ENCODE data around the gene NES. TPM values are rescaled to one million over a fixed set of nuclear protein-coding genes. Genes with fewer than 3 reads are reported as not detected.
A peak's percentile ranks its signal among the peaks of the same experiment; 100 is the strongest.

The NES gene
- polyA plus RNA-seq, 1 of the 3 experiments (the other 2 are of a cell fraction): 15.8 TPM

DNA sequence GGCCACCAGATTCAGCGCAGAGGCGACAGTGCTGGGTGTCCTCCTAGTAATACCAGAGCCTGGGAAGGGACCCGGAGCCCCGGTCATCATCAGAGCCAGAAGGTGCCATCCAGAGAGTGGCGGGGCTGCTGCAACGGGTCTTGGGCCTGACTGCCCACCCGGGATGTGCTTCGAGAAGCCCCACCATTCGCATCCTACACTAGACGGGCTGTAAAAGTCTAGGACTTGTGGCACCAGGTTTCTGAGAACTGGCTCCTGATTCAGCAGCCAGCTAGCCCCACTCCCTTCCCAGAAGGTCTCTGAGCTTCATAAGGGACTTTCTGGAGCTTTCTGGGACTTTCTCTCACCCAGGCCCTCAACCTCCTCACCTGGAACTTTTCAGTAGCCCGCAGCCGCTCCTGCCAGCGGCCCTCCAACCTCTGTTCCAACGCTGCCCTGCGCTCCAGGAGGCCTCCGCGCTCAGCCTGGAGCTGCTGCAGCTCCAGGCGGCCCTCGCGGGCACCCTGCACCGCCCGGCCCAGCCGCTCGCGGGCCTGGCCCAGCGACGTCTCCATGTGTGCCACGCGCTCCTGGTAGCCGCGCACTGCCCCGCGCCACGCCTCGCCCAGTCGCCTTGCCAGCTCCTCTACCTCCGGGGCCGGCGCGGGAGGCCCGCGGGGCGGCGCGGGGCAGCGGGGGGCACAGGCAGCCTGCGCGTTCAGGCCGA, 940 bp downstream of the NES start:
- CTCF ChIA-PET: interaction anchor here (0.8 to 45.5 kb wide), 15 partner anchors 13 to 184 kb away, joined by 3 to 2702 read pairs (median 12); partner anchors contain the start of genes BCAN, CRABP2, HAPLN2 and HDGF
- Histone ChIP-seq H3K27me3 (ENCODE audit: insufficient read depth) (no peaks in the 10 kb centered on the region), H3K4me2 (peak overlapping the region; percentile 98), H3K27ac (ENCODE audit: low read depth in 2 of 2, low read length in 1 of 2) (peak overlapping the region; percentile 3 to 87; a peak in 3 of 4 replicates), H4K20me1 (ENCODE audit: insufficient read depth) (peaks cover 10% of the 10 kb centered on the region; the same call in 1 of the 2 replicates), H3K4me3 (ENCODE audit: low read depth in 2 of 2, low read length in 1 of 2) (peak overlapping the region; percentile 55 to 71), H3K4me1 (ENCODE audit: control insufficient read depth in 1 of 2, insufficient read depth in 2 of 2, low read depth in 1 of 2, low read length in 1 of 2) (peaks cover 21 to 42% of the 10 kb centered on the region in 2 experiments; a peak in 3 of 4 replicates), H3K9me3 (no peaks in the 10 kb centered on the region), H3K9me2 (no peaks in the 10 kb centered on the region), H3K36me3 (replicated peaks in 1 of 2; ENCODE audit: control insufficient read depth in 1 of 2, insufficient read depth in 2 of 2, low read length in 1 of 2) (peaks cover 11 to 24% of the 10 kb centered on the region in 2 experiments), H2AFZ (ENCODE audit: low read depth) (peak overlapping the region; percentile 27; the same call in 1 of the 2 replicates), H3K9ac (peak overlapping the region; percentile 65), H3K79me2 (ENCODE audit: insufficient read depth) (peaks cover 23% of the 10 kb centered on the region), H3F3A (replicated peaks; ENCODE audit: insufficient read depth) (peaks cover 3% of the 10 kb centered on the region)
- WGBS (ENCODE audit: low lambda C conversion rate): 14% methylated on average over 24 of the region's 49 CpGs
- POLR2A ChIA-PET: interaction anchor here (0.6 to 3.3 kb wide), 14 partner anchors 8 to 367 kb away, joined by 3 to 36 read pairs (median 5); partner anchors contain the start of genes CRABP2, ISG20L2, METTL25B and NTRK1
- peak; percentile 54 for DNase-seq
- TF ChIP-seq, protein P1, sequence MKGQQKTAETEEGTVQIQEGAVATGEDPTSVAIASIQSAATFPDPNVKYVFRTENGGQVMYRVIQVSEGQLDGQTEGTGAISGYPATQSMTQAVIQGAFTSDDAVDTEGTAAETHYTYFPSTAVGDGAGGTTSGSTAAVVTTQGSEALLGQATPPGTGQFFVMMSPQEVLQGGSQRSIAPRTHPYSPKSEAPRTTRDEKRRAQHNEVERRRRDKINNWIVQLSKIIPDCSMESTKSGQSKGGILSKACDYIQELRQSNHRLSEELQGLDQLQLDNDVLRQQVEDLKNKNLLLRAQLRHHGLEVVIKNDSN (IDR thresholded peaks at IDR 0.05; ENCODE audit: borderline replicate concordance, low read depth): no peak
- TF ChIP-seq TAF1 (IDR thresholded peaks at IDR 0.05; ENCODE audit: borderline replicate concordance, low read depth, low read length) (no peak), GABPA (IDR thresholded peaks at IDR 0.05; ENCODE audit: low read depth) (no peak), MXI1 (IDR thresholded peaks at IDR 0.05; ENCODE audit: low read depth, low read length) (peak; percentile 14; the same call in 1 of the 2 replicates)

DNA sequence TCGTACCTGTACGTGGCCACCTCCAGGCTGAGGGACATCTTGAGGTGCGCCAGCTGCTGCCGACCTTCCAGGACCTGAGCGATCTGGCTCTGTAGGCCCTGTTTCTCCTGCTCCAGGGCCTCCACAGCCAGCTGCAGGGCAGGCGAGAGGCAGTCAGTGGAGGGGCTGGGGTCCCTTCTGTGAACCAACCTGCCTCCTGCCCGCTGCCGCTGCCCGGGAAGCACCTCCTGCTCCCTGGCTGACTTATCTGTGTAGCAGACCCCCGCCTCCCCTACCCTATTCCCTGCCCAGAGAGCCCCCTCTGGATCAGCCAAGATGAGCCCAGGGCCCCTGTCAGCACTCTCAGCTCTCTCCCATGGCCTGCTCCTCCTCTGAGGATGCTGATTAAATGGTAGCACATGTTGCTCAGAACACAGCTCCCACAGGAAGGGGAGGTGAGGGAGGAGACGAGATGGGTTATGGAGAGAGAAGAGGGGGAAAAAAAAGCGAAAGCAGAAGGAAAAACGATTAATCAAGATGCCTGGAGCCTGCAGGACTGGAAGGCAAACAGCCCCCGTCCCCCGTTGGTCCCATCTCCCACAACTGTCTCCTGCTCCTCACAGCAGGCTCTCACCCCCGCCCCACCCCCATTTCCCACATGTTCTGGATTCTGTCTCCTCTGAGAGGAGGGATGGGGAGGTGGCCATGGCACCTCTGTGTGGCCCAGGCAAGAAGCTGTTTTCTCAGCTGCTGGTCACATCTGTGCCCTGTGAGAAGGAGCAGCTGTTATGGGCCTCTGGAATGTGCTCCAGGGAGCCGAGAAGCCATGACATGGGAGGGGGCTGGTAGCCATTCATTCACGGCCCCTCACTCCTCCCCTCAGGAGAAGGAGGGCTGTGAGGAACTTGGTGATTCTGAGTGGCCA, 1.7 kb downstream of the NES start:
- Histone ChIP-seq H3K4me3 (ENCODE audit: low read depth in 2 of 2, low read length in 1 of 2) (peak overlapping the region; percentile 55 to 71), H3K27me3 (ENCODE audit: insufficient read depth) (no peaks in the 10 kb centered on the region), H3K4me2 (peak overlapping the region; percentile 98), H3K27ac (ENCODE audit: low read depth in 2 of 2, low read length in 1 of 2) (peak overlapping the region; percentile 3 to 87; a peak in 3 of 4 replicates), H3F3A (replicated peaks; ENCODE audit: insufficient read depth) (peaks cover 3% of the 10 kb centered on the region), H3K9me3 (no peaks in the 10 kb centered on the region), H3K9me2 (no peaks in the 10 kb centered on the region), H3K79me2 (ENCODE audit: insufficient read depth) (peaks cover 23% of the 10 kb centered on the region), H3K36me3 (replicated peaks in 1 of 2; ENCODE audit: control insufficient read depth in 1 of 2, insufficient read depth in 2 of 2, low read length in 1 of 2) (peaks cover 12 to 26% of the 10 kb centered on the region in 2 experiments), H4K20me1 (ENCODE audit: insufficient read depth) (peaks cover 10% of the 10 kb centered on the region; the same call in 1 of the 2 replicates), H2AFZ (ENCODE audit: low read depth) (peak overlapping the region; percentile 27; the same call in 1 of the 2 replicates), H3K4me1 (ENCODE audit: control insufficient read depth in 1 of 2, insufficient read depth in 2 of 2, low read depth in 1 of 2, low read length in 1 of 2) (peaks cover 21 to 49% of the 10 kb centered on the region in 2 experiments; a peak in 3 of 4 replicates), H3K9ac (peak overlapping the region; percentile 65)
- ChIA-PET CTCF (interaction anchor here (0.7 to 45.5 kb wide), 15 partner anchors 13 to 218 kb away, joined by 3 to 2702 read pairs (median 12); partner anchors contain the start of genes BCAN, CRABP2, HAPLN2 and IQGAP3), POLR2A (interaction anchor here (0.8 to 3.3 kb wide), 11 partner anchors 10 to 368 kb away, joined by 3 to 36 read pairs (median 5); partner anchors contain the start of genes CRABP2, ISG20L2, METTL25B and MRPL24)
- 27% methylated on average over 12 of the region's 18 CpGs for whole genome bisulfite sequencing (ENCODE audit: low lambda C conversion rate)
- DNase-seq: peak; percentile 89
- TF ChIP-seq TCF12 (IDR thresholded peaks at IDR 0.05) (peak; percentile 50), FOXJ3 (CRISPR knock-in tag; IDR thresholded peaks at IDR 0.05) (0 out of 2 replicates have a peak, but pooled peaks have one; percentile 51), JUND (IDR thresholded peaks at IDR 0.05) (no peak), FOSL2 (IDR thresholded peaks at IDR 0.05; ENCODE audit: borderline replicate concordance, low read depth) (no peak), SIN3A (IDR thresholded peaks at IDR 0.05; ENCODE audit: borderline replicate concordance, low read depth, low read length) (0 out of 2 replicates have a peak, but pooled peaks have one; percentile 31), POLR2AphosphoS5 (IDR thresholded peaks at IDR 0.05; ENCODE audit: low read depth, low read length) (no peak; the same call in 1 of the 2 replicates), YY1 (IDR thresholded peaks at IDR 0.05; ENCODE audit: low read depth) (no peak), MXI1 (IDR thresholded peaks at IDR 0.05; ENCODE audit: low read depth, low read length) (peak; percentile 95), RCOR1 (IDR thresholded peaks at IDR 0.05; ENCODE audit: low read length) (peak; percentile 45; the same call in 1 of the 2 replicates), GATA2 (CRISPR knock-in tag; IDR thresholded peaks at IDR 0.05) (0 out of 2 replicates have a peak, but pooled peaks have one; percentile 6), RFX5 (IDR thresholded peaks at IDR 0.05; ENCODE audit: low read length) (no peak), SMC3 (IDR thresholded peaks at IDR 0.05; ENCODE audit: low read depth, low read length) (no peak), FOXM1 (IDR thresholded peaks at IDR 0.05; ENCODE audit: low read depth) (no peak)
- TF ChIP-seq, protein P2, sequence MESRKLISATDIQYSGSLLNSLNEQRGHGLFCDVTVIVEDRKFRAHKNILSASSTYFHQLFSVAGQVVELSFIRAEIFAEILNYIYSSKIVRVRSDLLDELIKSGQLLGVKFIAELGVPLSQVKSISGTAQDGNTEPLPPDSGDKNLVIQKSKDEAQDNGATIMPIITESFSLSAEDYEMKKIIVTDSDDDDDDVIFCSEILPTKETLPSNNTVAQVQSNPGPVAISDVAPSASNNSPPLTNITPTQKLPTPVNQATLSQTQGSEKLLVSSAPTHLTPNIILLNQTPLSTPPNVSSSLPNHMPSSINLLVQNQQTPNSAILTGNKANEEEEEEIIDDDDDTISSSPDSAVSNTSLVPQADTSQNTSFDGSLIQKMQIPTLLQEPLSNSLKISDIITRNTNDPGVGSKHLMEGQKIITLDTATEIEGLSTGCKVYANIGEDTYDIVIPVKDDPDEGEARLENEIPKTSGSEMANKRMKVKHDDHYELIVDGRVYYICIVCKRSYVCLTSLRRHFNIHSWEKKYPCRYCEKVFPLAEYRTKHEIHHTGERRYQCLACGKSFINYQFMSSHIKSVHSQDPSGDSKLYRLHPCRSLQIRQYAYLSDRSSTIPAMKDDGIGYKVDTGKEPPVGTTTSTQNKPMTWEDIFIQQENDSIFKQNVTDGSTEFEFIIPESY (IDR thresholded peaks at IDR 0.05; ENCODE audit: borderline replicate concordance, low read depth): no peak
- TF ChIP-seq, protein P3, sequence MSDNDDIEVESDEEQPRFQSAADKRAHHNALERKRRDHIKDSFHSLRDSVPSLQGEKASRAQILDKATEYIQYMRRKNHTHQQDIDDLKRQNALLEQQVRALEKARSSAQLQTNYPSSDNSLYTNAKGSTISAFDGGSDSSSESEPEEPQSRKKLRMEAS (IDR thresholded peaks at IDR 0.05; ENCODE audit: low read depth): 0 out of 2 replicates have a peak, but pooled peaks have one; percentile 29
- TF ChIP-seq, protein P4, sequence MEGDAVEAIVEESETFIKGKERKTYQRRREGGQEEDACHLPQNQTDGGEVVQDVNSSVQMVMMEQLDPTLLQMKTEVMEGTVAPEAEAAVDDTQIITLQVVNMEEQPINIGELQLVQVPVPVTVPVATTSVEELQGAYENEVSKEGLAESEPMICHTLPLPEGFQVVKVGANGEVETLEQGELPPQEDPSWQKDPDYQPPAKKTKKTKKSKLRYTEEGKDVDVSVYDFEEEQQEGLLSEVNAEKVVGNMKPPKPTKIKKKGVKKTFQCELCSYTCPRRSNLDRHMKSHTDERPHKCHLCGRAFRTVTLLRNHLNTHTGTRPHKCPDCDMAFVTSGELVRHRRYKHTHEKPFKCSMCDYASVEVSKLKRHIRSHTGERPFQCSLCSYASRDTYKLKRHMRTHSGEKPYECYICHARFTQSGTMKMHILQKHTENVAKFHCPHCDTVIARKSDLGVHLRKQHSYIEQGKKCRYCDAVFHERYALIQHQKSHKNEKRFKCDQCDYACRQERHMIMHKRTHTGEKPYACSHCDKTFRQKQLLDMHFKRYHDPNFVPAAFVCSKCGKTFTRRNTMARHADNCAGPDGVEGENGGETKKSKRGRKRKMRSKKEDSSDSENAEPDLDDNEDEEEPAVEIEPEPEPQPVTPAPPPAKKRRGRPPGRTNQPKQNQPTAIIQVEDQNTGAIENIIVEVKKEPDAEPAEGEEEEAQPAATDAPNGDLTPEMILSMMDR (IDR thresholded peaks at IDR 0.05): no peak

All from SK-N-SH (cell line).